K562 (cell line): ENCODE data around the gene ZNF816. TPM values are rescaled to one million over a fixed set of nuclear protein-coding genes. Genes with fewer than 3 reads are reported as not detected.

Source experiments
- HIVEP1 ChIP-seq: fragments of 250-450 bp; sonication (Bioruptor Pico); IDR thresholded peaks from 2 replicates; pipeline ENCODE4 v1.4.0; 2020; ENCODE audit warnings: mild to moderate bottlenecking
- NKRF ChIP-seq: fragments of 450-650 bp; IDR thresholded peaks from 2 replicates; pipeline ENCODE4 v1.6.1; 2016; ENCODE audit warnings: borderline replicate concordance
- SMARCC2 ChIP-seq: fragments of 450-650 bp; IDR thresholded peaks from 2 replicates; pipeline ENCODE4 v1.6.1; 2017; ENCODE audit warnings: antibody characterized with exemption, moderate library complexity, mild to moderate bottlenecking, low read depth
- SNRNP70 ChIP-seq: fragments of 200-400 bp; formaldehyde crosslinking; optimal IDR thresholded peaks from 2 replicates; pipeline ENCODE3; 2017; ENCODE audit warnings: low read depth, low read length
- TCFL5 ChIP-seq: fragments of 250-450 bp; sonication (Bioruptor Pico); conservative IDR thresholded peaks from 2 replicates; pipeline ENCODE4 v1.6.1; 2021; ENCODE audit warnings: mild to moderate bottlenecking, moderate library complexity, matching md5 sums
- TFAM ChIP-seq: fragments of 250-450 bp; sonication (Bioruptor Pico); conservative IDR thresholded peaks from 2 replicates; pipeline ENCODE4 v1.5.0; 2021; ENCODE audit warnings: mild to moderate bottlenecking, moderate library complexity
- XRCC5 ChIP-seq: fragments of 200-400 bp; formaldehyde crosslinking; IDR thresholded peaks from 2 replicates; pipeline ENCODE4 v1.6.1; 2017; ENCODE audit warnings: low read depth, mild to moderate bottlenecking, low read length
- polyA plus RNA-seq, 8 experiments: library from polyadenylated mRNA; depleted of rRNA in 4 of 8; stranded (reverse) in 5 of 8; unstranded in 3 of 8; fragments of >200 nt; fragmentation: Nextera tagmentation in 2 of 8; fragmentation: Illumina TruSeq in 1 of 8; extraction: Ambion mirVana in 2 of 8; extraction: Trizol in 1 of 8; gene quantifications; 2 replicates each; pipeline versions ENCODE4 v1.2.1 to v1.2.3, GENCODE V29; 2011 to 2014; ENCODE audit warnings: inconsistent platforms in 1 of 8, missing spikeins in 1 of 8
- total RNA-seq, 7 experiments: library from RNA; depleted of rRNA in 6 of 7; stranded (reverse); fragments of >200 nt in 6 of 7; fragmentation: Illumina TruSeq in 2 of 7; extraction: Trizol in 2 of 7; gene quantifications; 2 replicates each; pipeline versions ENCODE4 v1.2.1 to v1.2.3, GENCODE V29; 2011 to 2021; ENCODE audit warnings: low replicate concordance in 1 of 7
- TF ChIP-seq, protein P1 (sequence below), 3 experiments: fragments of 200-800 bp in 1 of 3; sonication (Bioruptor generic) in 1 of 3; sonication (generic) in 1 of 3; formaldehyde crosslinking in 1 of 3; IDR thresholded peaks; 2 replicates each; pipeline versions ENCODE4 v1.6.1 to v1.8.0; 2016 to 2022; ENCODE audit warnings: mild to moderate bottlenecking in 2 of 3, missing compliant biosample characterization in 2 of 3, missing genetic modification characterization in 2 of 3, missing genetic modification reagents in 1 of 3
- TF ChIP-seq, protein P2 (sequence below): fragments of 450-650 bp; formaldehyde crosslinking; IDR thresholded peaks from 2 replicates; pipeline ENCODE4 v1.4.0; 2020; ENCODE audit warnings: mild to moderate bottlenecking, moderate library complexity
- TF ChIP-seq, protein P3 (sequence below): fragments of 200-800 bp; sonication (Bioruptor generic); IDR thresholded peaks from 2 replicates; pipeline ENCODE4 v1.6.1; 2016; ENCODE audit warnings: missing genetic modification characterization, missing compliant biosample characterization
- TF ChIP-seq, protein P4 (sequence below): sonication (generic); formaldehyde crosslinking; IDR thresholded peaks from 2 replicates; pipeline ENCODE4 v1.8.1; 2023; ENCODE audit warnings: mild to moderate bottlenecking, missing genetic modification reagents

ZNF816 gene
- total and polyA plus RNA-seq, 9 of the 15 experiments (the other 6 are each of a cell fraction or from before 2014, with no cell fraction given), result 8.6 to 23.4 (median 13.0) TPM

DNA sequence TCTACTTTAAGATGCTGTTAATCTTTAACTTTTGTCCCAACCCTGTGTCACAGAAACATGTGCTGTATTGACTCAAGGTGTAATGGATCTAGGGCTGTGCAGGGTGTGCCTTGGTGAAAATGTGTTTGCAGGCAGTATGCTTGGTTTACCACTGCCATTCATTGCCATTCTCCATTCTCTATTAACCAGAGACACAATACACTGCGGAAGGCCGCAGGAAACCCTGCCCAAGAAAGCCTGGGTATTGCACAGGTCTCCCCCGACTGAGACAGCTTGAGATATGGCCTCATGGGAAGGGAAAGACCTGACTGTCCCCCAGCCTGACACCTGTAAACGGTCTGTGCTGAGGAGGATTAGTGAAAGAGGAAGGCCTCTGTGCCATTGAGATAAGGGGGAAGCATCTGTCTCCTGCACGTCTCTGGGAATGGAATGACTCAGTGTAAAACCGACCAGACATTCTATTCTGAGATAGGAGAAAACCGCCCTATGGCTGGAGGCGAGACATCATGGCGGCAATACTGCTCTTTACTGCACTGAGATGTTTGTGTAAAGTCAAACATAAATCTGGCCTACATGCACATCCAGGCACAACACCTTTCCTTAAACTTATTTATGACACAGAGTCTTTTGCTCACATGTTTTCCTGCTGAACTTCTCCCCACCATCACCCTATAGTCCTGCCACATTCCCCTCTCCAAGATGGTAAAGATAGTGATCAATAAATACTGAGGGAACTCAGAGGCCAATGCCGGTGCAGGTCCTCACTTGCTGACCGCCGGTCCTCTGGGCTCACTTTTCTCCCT is 26.3 kb downstream of the ZNF816 start (continued):
- TF ChIP-seq SNRNP70, result no peak
- TF ChIP-seq TFAM (CRISPR knock-in tag), result no peak
- TF ChIP-seq XRCC5, result no peak
- TF ChIP-seq, protein P1, sequence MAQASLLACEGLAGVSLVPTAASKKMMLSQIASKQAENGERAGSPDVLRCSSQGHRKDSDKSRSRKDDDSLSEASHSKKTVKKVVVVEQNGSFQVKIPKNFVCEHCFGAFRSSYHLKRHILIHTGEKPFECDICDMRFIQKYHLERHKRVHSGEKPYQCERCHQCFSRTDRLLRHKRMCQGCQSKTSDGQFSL (CRISPR knock-in tag; IDR thresholded peaks at IDR 0.05), result no peak
- TF ChIP-seq, protein P1 (tag; IDR thresholded peaks at IDR 0.05), result peak in 1 of 2 experiments; percentile 86; a peak in 2 of 4 replicates
- TF ChIP-seq, protein P2, sequence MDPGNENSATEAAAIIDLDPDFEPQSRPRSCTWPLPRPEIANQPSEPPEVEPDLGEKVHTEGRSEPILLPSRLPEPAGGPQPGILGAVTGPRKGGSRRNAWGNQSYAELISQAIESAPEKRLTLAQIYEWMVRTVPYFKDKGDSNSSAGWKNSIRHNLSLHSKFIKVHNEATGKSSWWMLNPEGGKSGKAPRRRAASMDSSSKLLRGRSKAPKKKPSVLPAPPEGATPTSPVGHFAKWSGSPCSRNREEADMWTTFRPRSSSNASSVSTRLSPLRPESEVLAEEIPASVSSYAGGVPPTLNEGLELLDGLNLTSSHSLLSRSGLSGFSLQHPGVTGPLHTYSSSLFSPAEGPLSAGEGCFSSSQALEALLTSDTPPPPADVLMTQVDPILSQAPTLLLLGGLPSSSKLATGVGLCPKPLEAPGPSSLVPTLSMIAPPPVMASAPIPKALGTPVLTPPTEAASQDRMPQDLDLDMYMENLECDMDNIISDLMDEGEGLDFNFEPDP, result no peak
- TF ChIP-seq, protein P3, sequence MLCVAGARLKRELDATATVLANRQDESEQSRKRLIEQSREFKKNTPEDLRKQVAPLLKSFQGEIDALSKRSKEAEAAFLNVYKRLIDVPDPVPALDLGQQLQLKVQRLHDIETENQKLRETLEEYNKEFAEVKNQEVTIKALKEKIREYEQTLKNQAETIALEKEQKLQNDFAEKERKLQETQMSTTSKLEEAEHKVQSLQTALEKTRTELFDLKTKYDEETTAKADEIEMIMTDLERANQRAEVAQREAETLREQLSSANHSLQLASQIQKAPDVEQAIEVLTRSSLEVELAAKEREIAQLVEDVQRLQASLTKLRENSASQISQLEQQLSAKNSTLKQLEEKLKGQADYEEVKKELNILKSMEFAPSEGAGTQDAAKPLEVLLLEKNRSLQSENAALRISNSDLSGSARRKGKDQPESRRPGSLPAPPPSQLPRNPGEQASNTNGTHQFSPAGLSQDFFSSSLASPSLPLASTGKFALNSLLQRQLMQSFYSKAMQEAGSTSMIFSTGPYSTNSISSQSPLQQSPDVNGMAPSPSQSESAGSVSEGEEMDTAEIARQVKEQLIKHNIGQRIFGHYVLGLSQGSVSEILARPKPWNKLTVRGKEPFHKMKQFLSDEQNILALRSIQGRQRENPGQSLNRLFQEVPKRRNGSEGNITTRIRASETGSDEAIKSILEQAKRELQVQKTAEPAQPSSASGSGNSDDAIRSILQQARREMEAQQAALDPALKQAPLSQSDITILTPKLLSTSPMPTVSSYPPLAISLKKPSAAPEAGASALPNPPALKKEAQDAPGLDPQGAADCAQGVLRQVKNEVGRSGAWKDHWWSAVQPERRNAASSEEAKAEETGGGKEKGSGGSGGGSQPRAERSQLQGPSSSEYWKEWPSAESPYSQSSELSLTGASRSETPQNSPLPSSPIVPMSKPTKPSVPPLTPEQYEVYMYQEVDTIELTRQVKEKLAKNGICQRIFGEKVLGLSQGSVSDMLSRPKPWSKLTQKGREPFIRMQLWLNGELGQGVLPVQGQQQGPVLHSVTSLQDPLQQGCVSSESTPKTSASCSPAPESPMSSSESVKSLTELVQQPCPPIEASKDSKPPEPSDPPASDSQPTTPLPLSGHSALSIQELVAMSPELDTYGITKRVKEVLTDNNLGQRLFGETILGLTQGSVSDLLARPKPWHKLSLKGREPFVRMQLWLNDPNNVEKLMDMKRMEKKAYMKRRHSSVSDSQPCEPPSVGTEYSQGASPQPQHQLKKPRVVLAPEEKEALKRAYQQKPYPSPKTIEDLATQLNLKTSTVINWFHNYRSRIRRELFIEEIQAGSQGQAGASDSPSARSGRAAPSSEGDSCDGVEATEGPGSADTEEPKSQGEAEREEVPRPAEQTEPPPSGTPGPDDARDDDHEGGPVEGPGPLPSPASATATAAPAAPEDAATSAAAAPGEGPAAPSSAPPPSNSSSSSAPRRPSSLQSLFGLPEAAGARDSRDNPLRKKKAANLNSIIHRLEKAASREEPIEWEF (CRISPR knock-in tag), result peak; percentile 97
- peak; percentile 62; the same call in 1 of the 2 replicates for TF ChIP-seq TCFL5 (CRISPR knock-in tag)
- no peak; the same call in 1 of the 2 replicates for TF ChIP-seq HIVEP1 (CRISPR knock-in tag)
- TF ChIP-seq, protein P4, sequence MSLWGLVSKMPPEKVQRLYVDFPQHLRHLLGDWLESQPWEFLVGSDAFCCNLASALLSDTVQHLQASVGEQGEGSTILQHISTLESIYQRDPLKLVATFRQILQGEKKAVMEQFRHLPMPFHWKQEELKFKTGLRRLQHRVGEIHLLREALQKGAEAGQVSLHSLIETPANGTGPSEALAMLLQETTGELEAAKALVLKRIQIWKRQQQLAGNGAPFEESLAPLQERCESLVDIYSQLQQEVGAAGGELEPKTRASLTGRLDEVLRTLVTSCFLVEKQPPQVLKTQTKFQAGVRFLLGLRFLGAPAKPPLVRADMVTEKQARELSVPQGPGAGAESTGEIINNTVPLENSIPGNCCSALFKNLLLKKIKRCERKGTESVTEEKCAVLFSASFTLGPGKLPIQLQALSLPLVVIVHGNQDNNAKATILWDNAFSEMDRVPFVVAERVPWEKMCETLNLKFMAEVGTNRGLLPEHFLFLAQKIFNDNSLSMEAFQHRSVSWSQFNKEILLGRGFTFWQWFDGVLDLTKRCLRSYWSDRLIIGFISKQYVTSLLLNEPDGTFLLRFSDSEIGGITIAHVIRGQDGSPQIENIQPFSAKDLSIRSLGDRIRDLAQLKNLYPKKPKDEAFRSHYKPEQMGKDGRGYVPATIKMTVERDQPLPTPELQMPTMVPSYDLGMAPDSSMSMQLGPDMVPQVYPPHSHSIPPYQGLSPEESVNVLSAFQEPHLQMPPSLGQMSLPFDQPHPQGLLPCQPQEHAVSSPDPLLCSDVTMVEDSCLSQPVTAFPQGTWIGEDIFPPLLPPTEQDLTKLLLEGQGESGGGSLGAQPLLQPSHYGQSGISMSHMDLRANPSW (CRISPR knock-in tag), result no peak
- TF ChIP-seq SMARCC2, result peak; percentile 94
- no peak for TF ChIP-seq NKRF
